Transverse colon (tissue), 4 donors: ENCODE data around the gene TBL1XR1. TPM values are rescaled to one million over a fixed set of nuclear protein-coding genes. Genes with fewer than 3 reads are reported as not detected.

Experiments used
- DNase-seq: peaks from one replicate; pipeline ENCODE4 v3.0.0-alpha.2; 2019
- H3K27ac ChIP-seq, 4 donors: fragments of 200-600 bp; sonication (generic); 2 replicates each; pipeline ENCODE4 v1.5.1; 2016 to 2018; ENCODE audit warnings: inconsistent platforms in 4 of 4
- H3K27me3 ChIP-seq: fragments of 200-600 bp; sonication (generic); 2 replicates; pipeline ENCODE4 v1.5.1; 2017; ENCODE audit warnings: inconsistent platforms
- H3K36me3 ChIP-seq, 4 donors: fragments of 200-600 bp; sonication (generic); 2 replicates each; pipeline ENCODE4 v1.5.1; 2017 to 2019; ENCODE audit warnings: inconsistent platforms in 4 of 4
- H3K4me1 ChIP-seq, 4 donors: fragments of 200-600 bp; sonication (generic); 2 replicates each; pipeline ENCODE4 v1.5.1; 2017 to 2020; ENCODE audit warnings: inconsistent platforms in 4 of 4
- H3K4me3 ChIP-seq, 4 donors: fragments of 200-600 bp; sonication (generic); 1 replicate in 1 of 4; 2 replicates in 3 of 4; pipeline versions ENCODE4 v1.5.1 to v1.6.1; 2017 to 2019; ENCODE audit warnings: inconsistent platforms in 4 of 4
- H3K9me3 ChIP-seq, 2 donors: fragments of 200-600 bp; sonication (generic); 2 replicates each; pipeline ENCODE4 v1.5.1; 2017 to 2019; ENCODE audit warnings: inconsistent platforms in 2 of 2
- EP300 ChIP-seq: sonication (generic); formaldehyde crosslinking; IDR thresholded peaks from one replicate; pipeline ENCODE4 v1.6.1; 2017; ENCODE audit warnings: antibody characterized with exemption, low read depth
- POLR2A ChIP-seq: fragments of 450-650 bp; IDR thresholded peaks from one replicate; pipeline ENCODE4 v1.6.1; 2016; ENCODE audit warnings: antibody characterized with exemption, mild to moderate bottlenecking, moderate library complexity
- POLR2AphosphoS5 ChIP-seq, 3 donors: sonication (generic); formaldehyde crosslinking; IDR thresholded peaks; one replicate each; pipeline ENCODE4 v1.6.1; 2016; ENCODE audit warnings: antibody characterized with exemption in 3 of 3
- WGBS, 2 donors: methylation state at CpG; one replicate each; pipeline ENCODE4 v1.1.5; 2018; ENCODE audit warnings: low coverage in 1 of 2; 5-methylcytosine and 5-hydroxymethylcytosine counted together
- in situ Hi-C, 4 donors: fragments of 200-750 bp; cut with MboI; loops; one replicate each; pipeline versions ENCODE4 v1.15.0 to v1.15.1; 2017; ENCODE audit warnings: low sequenced_read_pairs in 3 of 4, low pct_ligation_motif_present in 1 of 4, low pct_unique_long_range_greater_than_20kb in 1 of 4
- intact Hi-C: fragments of 100-400 bp; cut with DNase I; formaldehyde crosslinking; loops from one replicate; pipeline ENCODE4 v1.15.1; 2023; ENCODE audit warnings: low total_unique reads
- total RNA-seq, 4 donors: library from RNA; depleted of rRNA; stranded (reverse); fragments of >200 nt; gene quantifications; one replicate each; pipeline ENCODE4 v1.1.0, GENCODE V29; 2016
- TF ChIP-seq, protein P1 (sequence below), 5 experiments: fragments of 200-600 bp in 3 of 5; fragments of 450-650 bp in 2 of 5; sonication (generic) in 3 of 5; IDR thresholded peaks; 1 replicate in 2 of 5; 2 replicates in 3 of 5; pipeline ENCODE4 v1.5.1; 2016 to 2017; ENCODE audit warnings: antibody characterized with exemption in 5 of 5, inconsistent platforms in 3 of 5, mild to moderate bottlenecking in 2 of 5, moderate library complexity in 1 of 5

The TBL1XR1 gene
- total RNA-seq, 4 donors from 2014 or later, result 39.4 to 131 (median 68.1) TPM

DNA sequence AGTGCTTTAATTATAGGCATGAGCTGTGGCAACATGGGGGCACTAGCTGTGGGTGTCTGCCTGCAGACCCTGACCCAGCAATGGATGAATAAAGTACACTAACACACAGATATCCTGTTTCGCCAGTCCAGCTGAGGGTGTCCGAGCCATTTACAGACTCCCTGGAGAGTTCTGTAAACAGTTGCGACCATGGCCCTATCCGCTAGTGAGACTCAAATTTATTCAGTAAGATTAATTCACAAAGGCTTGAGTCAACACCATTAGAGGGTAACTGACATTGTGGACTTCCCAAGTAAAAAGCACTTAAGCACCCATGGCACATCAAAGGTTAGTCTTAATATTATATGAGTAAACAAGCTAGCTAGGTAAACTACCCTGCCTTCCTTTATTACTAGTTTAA is 161.6 kb downstream of the TBL1XR1 start:
- Histone ChIP-seq H3K4me3 (no peak overlapping the region), H3K27me3 (no peaks in the 10 kb centered on the region), H3K9me3 (no peaks in the 10 kb centered on the region), H3K36me3 (peaks cover 0 to 37% (median 13%) of the 10 kb centered on the region in 4 donors), H3K4me1 (peaks cover 1 to 4% (median 4%) of the 10 kb centered on the region in 4 donors), H3K27ac (no peak overlapping the region)
- TF ChIP-seq POLR2A, result no peak
- TF ChIP-seq, protein P1, sequence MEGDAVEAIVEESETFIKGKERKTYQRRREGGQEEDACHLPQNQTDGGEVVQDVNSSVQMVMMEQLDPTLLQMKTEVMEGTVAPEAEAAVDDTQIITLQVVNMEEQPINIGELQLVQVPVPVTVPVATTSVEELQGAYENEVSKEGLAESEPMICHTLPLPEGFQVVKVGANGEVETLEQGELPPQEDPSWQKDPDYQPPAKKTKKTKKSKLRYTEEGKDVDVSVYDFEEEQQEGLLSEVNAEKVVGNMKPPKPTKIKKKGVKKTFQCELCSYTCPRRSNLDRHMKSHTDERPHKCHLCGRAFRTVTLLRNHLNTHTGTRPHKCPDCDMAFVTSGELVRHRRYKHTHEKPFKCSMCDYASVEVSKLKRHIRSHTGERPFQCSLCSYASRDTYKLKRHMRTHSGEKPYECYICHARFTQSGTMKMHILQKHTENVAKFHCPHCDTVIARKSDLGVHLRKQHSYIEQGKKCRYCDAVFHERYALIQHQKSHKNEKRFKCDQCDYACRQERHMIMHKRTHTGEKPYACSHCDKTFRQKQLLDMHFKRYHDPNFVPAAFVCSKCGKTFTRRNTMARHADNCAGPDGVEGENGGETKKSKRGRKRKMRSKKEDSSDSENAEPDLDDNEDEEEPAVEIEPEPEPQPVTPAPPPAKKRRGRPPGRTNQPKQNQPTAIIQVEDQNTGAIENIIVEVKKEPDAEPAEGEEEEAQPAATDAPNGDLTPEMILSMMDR (IDR thresholded peaks at IDR 0.05), result no peak
- TF ChIP-seq EP300, result no peak
- TF ChIP-seq POLR2AphosphoS5 (IDR thresholded peaks at IDR 0.05), result no peak
- intact Hi-C loops, result no loop called here
- in situ Hi-C loops, result loop anchor here in 1 of 4 donors (25.0 kb wide), 2 partner anchors 752 to 1302 kb away; no protein-coding TSS in a partner anchor
- DNase-seq, result no peak
- WGBS, 2 donors, result 96% methylated on average over 4 of the region's 4 CpGs; no CpG with 5 or more reads in 1 of the 2 donors

- TF ChIP-seq, protein P1 (IDR thresholded peaks at IDR 0.05), result no peak
- H3K4me1 ChIP-seq, result peaks cover 0 to 3% (median 0%) of the 10 kb centered on the region in 4 donors
- DNase-seq, result no peak
- 89 to 95% methylated on average over 3 of the region's 3 CpGs for WGBS, 2 donors
- H3K9me3 ChIP-seq, result no peaks in the 10 kb centered on the region
- H3K27me3 ChIP-seq, result no peaks in the 10 kb centered on the region
- peaks cover 0 to 37% (median 13%) of the 10 kb centered on the region in 4 donors for H3K36me3 ChIP-seq
- in situ Hi-C loops, result loop anchor here in 1 of 4 donors (25.0 kb wide), 2 partner anchors 752 to 1302 kb away; no protein-coding TSS in a partner anchor
- H3K27ac ChIP-seq, result no peak overlapping the region
- intact Hi-C loops, result loop anchor here (5.0 kb wide), 1 partner anchor 327 kb away; no protein-coding TSS in a partner anchor
- no peak overlapping the region for H3K4me3 ChIP-seq
These were observed 162.3 kb downstream of the TBL1XR1 start for GRCh38 chr3:177034832-177035475.

DNA sequence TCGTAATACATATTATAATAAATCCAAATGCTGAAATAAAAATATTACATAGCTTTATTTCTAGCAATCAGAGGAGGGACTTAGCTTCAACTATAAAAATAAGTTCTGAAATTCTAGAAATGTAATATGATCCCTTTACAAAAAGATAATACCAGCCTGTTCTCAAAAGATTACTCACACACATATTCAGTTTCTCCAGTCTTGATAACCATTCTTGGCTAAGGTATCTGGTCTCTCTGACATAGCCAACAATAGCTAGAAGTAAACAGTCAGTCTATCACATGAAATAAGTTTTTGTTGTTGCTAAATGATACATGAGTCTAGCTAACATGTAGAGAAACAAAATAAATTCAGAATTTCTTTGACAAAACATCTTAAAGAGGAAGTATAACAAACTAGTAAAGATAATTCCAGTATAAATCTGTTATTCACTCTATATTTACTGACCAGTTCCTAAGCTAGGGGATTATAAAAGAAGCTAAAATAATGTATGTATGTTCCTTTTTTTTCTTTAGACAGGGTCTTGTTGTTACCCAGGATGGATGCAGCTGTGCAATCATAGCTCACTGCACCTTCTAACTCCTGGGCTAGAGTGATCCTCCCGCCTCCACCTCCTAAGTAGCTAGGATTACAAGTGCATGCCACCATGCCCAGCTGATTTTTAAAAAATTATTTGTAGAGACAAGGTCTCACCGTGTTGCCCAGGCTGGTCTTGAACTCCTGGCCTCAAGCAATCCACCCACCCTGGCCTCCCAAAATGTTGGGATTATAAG is 170.6 kb downstream of the TBL1XR1 start:
- intact Hi-C loops (no loop called here), in situ Hi-C loops (loop anchor here in 1 of 4 donors (25.0 kb wide), 2 partner anchors 761 to 1311 kb away; no protein-coding TSS in a partner anchor)
- H3K9me3 ChIP-seq, result no peaks in the 10 kb centered on the region
- WGBS, 2 donors, result 87 to 100% methylated on average over 3 of the region's 3 CpGs
- no peak for TF ChIP-seq POLR2AphosphoS5 (IDR thresholded peaks at IDR 0.05)
- TF ChIP-seq POLR2A, result no peak
- no peak for TF ChIP-seq EP300
- TF ChIP-seq, protein P1 (IDR thresholded peaks at IDR 0.05), result no peak
- H3K4me3 ChIP-seq, result no peak overlapping the region
- H3K36me3 ChIP-seq, result peaks cover 0 to 21% (median 8%) of the 10 kb centered on the region in 4 donors
- H3K27me3 ChIP-seq, result no peaks in the 10 kb centered on the region
- H3K27ac ChIP-seq, result no peak overlapping the region
- H3K4me1 ChIP-seq, result no peaks in the 10 kb centered on the region
- no peak for DNase-seq

GRCh38 chr3:177015881-177016280 is 181.4 kb downstream of the TBL1XR1 start:
- no peaks in the 10 kb centered on the region for H3K36me3 ChIP-seq
- H3K4me3 ChIP-seq, result no peak overlapping the region
- TF ChIP-seq POLR2A (no peak), EP300 (no peak)
- 93 to 95% methylated on average over 6 of the region's 6 CpGs for WGBS, 2 donors
- in situ Hi-C loops (no loop called here), intact Hi-C loops (no loop called here)
- DNase-seq, result no peak
- no peaks in the 10 kb centered on the region for H3K4me1 ChIP-seq
- no peaks in the 10 kb centered on the region for H3K9me3 ChIP-seq
- H3K27me3 ChIP-seq, result no peaks in the 10 kb centered on the region
- H3K27ac ChIP-seq, result no peak overlapping the region
